ENCODE measurements around the gene PHF20.

GRCh38 chr20:35978041-35978513, 206.3 kb downstream of the PHF20 start:
- TF ChIP-seq, protein P1, sequence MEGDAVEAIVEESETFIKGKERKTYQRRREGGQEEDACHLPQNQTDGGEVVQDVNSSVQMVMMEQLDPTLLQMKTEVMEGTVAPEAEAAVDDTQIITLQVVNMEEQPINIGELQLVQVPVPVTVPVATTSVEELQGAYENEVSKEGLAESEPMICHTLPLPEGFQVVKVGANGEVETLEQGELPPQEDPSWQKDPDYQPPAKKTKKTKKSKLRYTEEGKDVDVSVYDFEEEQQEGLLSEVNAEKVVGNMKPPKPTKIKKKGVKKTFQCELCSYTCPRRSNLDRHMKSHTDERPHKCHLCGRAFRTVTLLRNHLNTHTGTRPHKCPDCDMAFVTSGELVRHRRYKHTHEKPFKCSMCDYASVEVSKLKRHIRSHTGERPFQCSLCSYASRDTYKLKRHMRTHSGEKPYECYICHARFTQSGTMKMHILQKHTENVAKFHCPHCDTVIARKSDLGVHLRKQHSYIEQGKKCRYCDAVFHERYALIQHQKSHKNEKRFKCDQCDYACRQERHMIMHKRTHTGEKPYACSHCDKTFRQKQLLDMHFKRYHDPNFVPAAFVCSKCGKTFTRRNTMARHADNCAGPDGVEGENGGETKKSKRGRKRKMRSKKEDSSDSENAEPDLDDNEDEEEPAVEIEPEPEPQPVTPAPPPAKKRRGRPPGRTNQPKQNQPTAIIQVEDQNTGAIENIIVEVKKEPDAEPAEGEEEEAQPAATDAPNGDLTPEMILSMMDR (optimal IDR thresholded peaks at IDR 0.05 in 1 of 3, IDR thresholded peaks at IDR 0.05 in 1 of 3, conservative IDR thresholded peaks at IDR 0.05 in 1 of 3; ENCODE audit: extremely low read depth in 1 of 3, insufficient read depth in 2 of 3, low read length in 3 of 3), result no peak
- no peak for TF ChIP-seq EZH2 (IDR thresholded peaks at IDR 0.05; ENCODE audit: low read length)
